OCI-LY7 (cell line): ENCODE data around the gene SYNJ2. TPM values are rescaled to one million over a fixed set of nuclear protein-coding genes. Genes with fewer than 3 reads are reported as not detected.

ENCODE experiments used
- BruUV-seq: library from RNA; stranded (reverse); fragments of 400-500 nt; replicated peaks from 2 replicates; lab custom pipeline; 2021; lab: Mats Ljungman, UMichigan
- CTCF ChIA-PET: fragments of 300-600 bp; sonication (Branson Sonifier 250); formaldehyde crosslinking; loops from one replicate; lab custom pipeline; 2022; ENCODE audit warnings: antibody characterized with exemption; ENCODE audit not compliant: unreplicated experiment; lab: Charles Lee
- POLR2A ChIA-PET: fragments of 300-600 bp; sonication (Branson Sonifier 250); formaldehyde crosslinking; loops from one replicate; lab custom pipeline; 2022; ENCODE audit warnings: antibody characterized with exemption; lab: Charles Lee
- DNase-seq: peaks from one replicate; pipeline ENCODE4 v3.0.0-alpha.2; 2015; ENCODE audit warnings: low spot score
- H2AFZ ChIP-seq: fragments of 200-600 bp; sonication (generic), shearing (Covaris generic); 2 replicates; pipeline ENCODE4 v1.6.1; 2014; ENCODE audit warnings: mild to moderate bottlenecking, antibody characterized with exemption, low read length, moderate library complexity
- H3K27ac ChIP-seq: fragments of 200-600 bp; sonication (generic); 2 replicates; pipeline ENCODE4 v1.5.1; 2014; ENCODE audit warnings: mixed run types, low read depth, mild to moderate bottlenecking, moderate library complexity, low read length, inconsistent platforms; ENCODE audit not compliant: poor library complexity, severe bottlenecking
- H3K36me3 ChIP-seq: fragments of 200-600 bp; sonication (generic); 2 replicates; pipeline ENCODE4 v1.6.1; 2014; ENCODE audit warnings: mild to moderate bottlenecking, antibody characterized with exemption, low read length, moderate library complexity, mixed read lengths; ENCODE audit not compliant: insufficient read depth
- H3K4me1 ChIP-seq: fragments of 200-600 bp; sonication (generic); 2 replicates; pipeline ENCODE4 v1.5.1; 2014; ENCODE audit warnings: mild to moderate bottlenecking, low read length; ENCODE audit not compliant: insufficient read depth, poor library complexity, severe bottlenecking
- H3K4me2 ChIP-seq: fragments of 200-600 bp; sonication (generic); 2 replicates; pipeline ENCODE4 v1.6.1; 2014; ENCODE audit warnings: mild to moderate bottlenecking, low read length
- H3K4me3 ChIP-seq: fragments of 200-600 bp; sonication (generic); 2 replicates; pipeline ENCODE4 v1.5.1; 2014; ENCODE audit warnings: mild to moderate bottlenecking, low read depth, low read length; ENCODE audit not compliant: poor library complexity, severe bottlenecking
- H3K79me2 ChIP-seq: fragments of 200-600 bp; sonication (generic); 2 replicates; pipeline ENCODE4 v1.6.1; 2016; ENCODE audit warnings: low read depth, mild to moderate bottlenecking, low read length, moderate library complexity, mixed read lengths; ENCODE audit not compliant: insufficient read depth
- H3K9me2 ChIP-seq: fragments of 200-600 bp; sonication (generic); 2 replicates; pipeline ENCODE4 v1.6.1; 2016; ENCODE audit warnings: mild to moderate bottlenecking, low read length, mixed read lengths; ENCODE audit not compliant: insufficient read depth
- H3K9me3 ChIP-seq: fragments of 200-600 bp; sonication (generic); 2 replicates; pipeline ENCODE4 v1.6.1; 2014; ENCODE audit warnings: mild to moderate bottlenecking, mixed run types, low read length, mixed read lengths
- H4K20me1 ChIP-seq: fragments of 200-600 bp; sonication (generic); 2 replicates; pipeline ENCODE4 v1.6.1; 2014; ENCODE audit warnings: mild to moderate bottlenecking, antibody characterized with exemption, low read length, moderate library complexity, mixed read lengths; ENCODE audit not compliant: insufficient read depth
- EZH2phosphoT487 ChIP-seq: fragments of 200-600 bp; sonication (generic); IDR thresholded peaks from 2 replicates; pipeline ENCODE4 v1.6.1; 2018; ENCODE audit warnings: low read depth, borderline replicate concordance, mild to moderate bottlenecking, mixed run types, antibody characterized with exemption, low read length, moderate library complexity, mixed read lengths
- intact Hi-C: fragments of 100-400 bp; cut with micrococcal nuclease; formaldehyde crosslinking; loops from one replicate; pipeline ENCODE4 v1.10.0; 2022; ENCODE audit not compliant: unreplicated experiment
- total RNA-seq, 2 experiments: library from RNA; depleted of rRNA in 1 of 2; stranded (reverse); fragments of >200 nt in 1 of 2; shearing (Covaris generic) in 1 of 2; gene quantifications; 2 replicates each; pipeline ENCODE4 v1.2.3, GENCODE V29; 2014 to 2022
- TF ChIP-seq, protein P1 (sequence below): fragments of 200-600 bp; sonication (generic); conservative IDR thresholded peaks from 2 replicates; pipeline ENCODE4 v1.5.1; 2014; ENCODE audit warnings: mild to moderate bottlenecking, antibody characterized with exemption, low read length, moderate library complexity, mixed read lengths

The SYNJ2 gene
- total RNA-seq, 2 experiments from 2014 or later = 0.21 TPM; not detected in 1

DNA sequence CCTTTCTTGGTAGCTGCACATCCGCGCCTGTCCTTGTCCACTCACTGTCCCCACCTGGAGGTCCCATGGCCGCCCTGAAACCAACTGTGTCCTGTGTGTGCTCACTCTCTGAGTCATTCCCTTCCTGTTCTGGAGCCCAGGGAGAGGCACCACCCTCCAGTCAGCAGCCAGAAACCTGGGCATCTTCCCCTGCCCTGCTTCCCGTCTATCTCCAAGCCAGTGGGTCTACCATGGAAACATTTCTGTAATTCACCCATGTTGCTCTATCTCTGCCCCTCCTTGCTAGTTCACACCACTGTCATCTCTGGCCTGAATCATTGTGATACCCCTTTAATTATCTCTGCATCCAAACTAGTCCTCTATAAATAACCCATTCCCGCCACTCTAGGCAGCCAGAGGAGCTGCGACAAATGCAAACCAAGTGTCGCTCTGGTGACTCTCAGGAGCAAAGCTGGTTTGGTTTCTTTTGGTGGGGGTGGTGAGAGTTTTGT, 28.8 kb upstream of the SYNJ2 start:
- CTCF ChIA-PET = no interaction called here
- intact Hi-C loops = no loop called here
- no peak for DNase-seq

DNA sequence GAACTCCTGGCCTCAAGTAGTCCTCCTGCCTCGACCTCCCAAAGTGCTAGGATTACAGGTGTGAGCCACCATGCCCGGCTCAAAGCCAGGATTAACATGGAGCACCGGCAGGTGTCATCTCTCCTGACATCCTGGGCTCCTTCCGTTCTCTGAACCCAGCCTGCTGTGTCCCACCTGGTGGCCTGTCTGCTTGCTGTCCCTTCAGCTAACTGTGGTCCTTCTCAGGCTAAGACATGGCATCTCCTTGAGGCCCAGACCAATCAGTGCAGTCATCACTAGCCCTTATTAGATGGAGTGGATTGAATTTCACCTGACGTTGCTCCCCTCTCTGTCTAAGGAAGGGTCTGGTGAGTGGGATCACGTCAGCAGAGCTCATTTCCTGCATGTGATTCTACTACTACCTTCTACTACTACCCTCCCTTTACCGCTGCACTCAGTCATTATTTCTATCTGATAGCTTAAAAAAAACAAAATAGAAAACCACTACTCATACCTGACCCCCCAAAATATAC, 28.0 kb upstream of the SYNJ2 start:
- intact Hi-C loops = no loop called here
- Histone ChIP-seq H3K27ac (no peak overlapping the region), H3K9me3 (no peaks in the 10 kb centered on the region), H3K36me3 (no peaks in the 10 kb centered on the region), H3K4me3 (no peak overlapping the region), H3K79me2 (no peaks in the 10 kb centered on the region), H3K4me1 (no peaks in the 10 kb centered on the region), H4K20me1 (no peaks in the 10 kb centered on the region), H3K9me2 (no peaks in the 10 kb centered on the region), H2AFZ (no peak overlapping the region), H3K4me2 (no peak overlapping the region)
- TF ChIP-seq, protein P1, sequence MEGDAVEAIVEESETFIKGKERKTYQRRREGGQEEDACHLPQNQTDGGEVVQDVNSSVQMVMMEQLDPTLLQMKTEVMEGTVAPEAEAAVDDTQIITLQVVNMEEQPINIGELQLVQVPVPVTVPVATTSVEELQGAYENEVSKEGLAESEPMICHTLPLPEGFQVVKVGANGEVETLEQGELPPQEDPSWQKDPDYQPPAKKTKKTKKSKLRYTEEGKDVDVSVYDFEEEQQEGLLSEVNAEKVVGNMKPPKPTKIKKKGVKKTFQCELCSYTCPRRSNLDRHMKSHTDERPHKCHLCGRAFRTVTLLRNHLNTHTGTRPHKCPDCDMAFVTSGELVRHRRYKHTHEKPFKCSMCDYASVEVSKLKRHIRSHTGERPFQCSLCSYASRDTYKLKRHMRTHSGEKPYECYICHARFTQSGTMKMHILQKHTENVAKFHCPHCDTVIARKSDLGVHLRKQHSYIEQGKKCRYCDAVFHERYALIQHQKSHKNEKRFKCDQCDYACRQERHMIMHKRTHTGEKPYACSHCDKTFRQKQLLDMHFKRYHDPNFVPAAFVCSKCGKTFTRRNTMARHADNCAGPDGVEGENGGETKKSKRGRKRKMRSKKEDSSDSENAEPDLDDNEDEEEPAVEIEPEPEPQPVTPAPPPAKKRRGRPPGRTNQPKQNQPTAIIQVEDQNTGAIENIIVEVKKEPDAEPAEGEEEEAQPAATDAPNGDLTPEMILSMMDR = no peak
- no peak for TF ChIP-seq EZH2phosphoT487
- ChIA-PET POLR2A (interaction anchor here (0.6 to 0.9 kb wide), 2 partner anchors 17 to 500 kb away, joined by 3 to 4 read pairs; no protein-coding TSS in a partner anchor), CTCF (no interaction called here)
- no peak for DNase-seq
- no TSS peak for BruUV-seq

More for the DNA sequence above, 28.8 kb upstream of the SYNJ2 start:
- Histone ChIP-seq H3K36me3 (no peaks in the 10 kb centered on the region), H3K9me2 (no peaks in the 10 kb centered on the region), H3K4me2 (no peak overlapping the region), H4K20me1 (no peaks in the 10 kb centered on the region), H3K4me1 (no peaks in the 10 kb centered on the region), H3K79me2 (no peaks in the 10 kb centered on the region), H3K4me3 (no peak overlapping the region), H2AFZ (no peak overlapping the region), H3K9me3 (no peaks in the 10 kb centered on the region), H3K27ac (no peak overlapping the region)
- POLR2A ChIA-PET = interaction anchor here (0.7 to 0.9 kb wide), 2 partner anchors 16 to 51 kb away, joined by 3 read pairs; no protein-coding TSS in a partner anchor
- TF ChIP-seq EZH2phosphoT487 = no peak
- TF ChIP-seq, protein P1 = no peak
- no TSS peak for BruUV-seq
